Right lobe of liver (tissue), 6 donors: ENCODE data around the gene PRKCA. TPM values are rescaled to one million over a fixed set of nuclear protein-coding genes. Genes with fewer than 3 reads are reported as not detected.

ENCODE experiments used
- ATAC-seq, 4 donors: fragments of 200-7000 bp; cut with Tn5 transposase; one replicate each; pipeline ENCODE4 v1.9.1; 2020; ENCODE audit warnings: mild to moderate bottlenecking in 4 of 4, moderate library complexity in 4 of 4
- DNase-seq, 3 donors: peaks; one replicate each; pipeline ENCODE4 v3.0.0-alpha.2; 2020
- H3K27ac ChIP-seq, 3 donors: fragments of 200-600 bp; one replicate each; pipeline ENCODE4 v1.8.0; 2022
- H3K27me3 ChIP-seq, 2 donors: fragments of 200-600 bp; one replicate each; pipeline ENCODE4 v1.8.0; 2022
- H3K36me3 ChIP-seq, 4 donors: fragments of 200-600 bp; sonication (generic) in 1 of 4; one replicate each; pipeline versions ENCODE4 v1.5.1 to v1.8.0; 2017 to 2022; ENCODE audit warnings: control low read depth in 1 of 4
- H3K4me1 ChIP-seq, 4 donors: fragments of 200-600 bp; sonication (generic) in 1 of 4; one replicate each; pipeline versions ENCODE4 v1.5.1 to v1.8.0; 2017 to 2022; ENCODE audit warnings: control low read depth in 1 of 4
- H3K4me3 ChIP-seq, 3 donors: fragments of 200-600 bp; one replicate each; pipeline ENCODE4 v1.8.0; 2022
- H3K9me3 ChIP-seq, 4 donors: fragments of 200-600 bp; sonication (generic) in 1 of 4; one replicate each; pipeline versions ENCODE4 v1.5.1 to v1.8.0; 2017 to 2022; ENCODE audit warnings: control low read depth in 1 of 4
- POLR2A ChIP-seq: fragments of 450-650 bp; IDR thresholded peaks from one replicate; pipeline ENCODE4 v1.6.1; 2017; ENCODE audit warnings: antibody characterized with exemption, mild to moderate bottlenecking
- WGBS: methylation state at CpG from one replicate; pipeline ENCODE4 v1.1.6; 2018; ENCODE audit warnings: low coverage, low lambda C conversion rate; ENCODE audit not compliant: insufficient coverage; ENCODE audit errors: missing lambda C conversion rate; 5-methylcytosine and 5-hydroxymethylcytosine counted together
- intact Hi-C, 2 donors: fragments of 100-400 bp; cut with DNase I; formaldehyde crosslinking; loops; one replicate each; pipeline versions ENCODE4 v1.11.2 to v1.14.1; 2022
- total RNA-seq, 6 experiments: library from RNA; depleted of rRNA in 2 of 6; stranded (reverse); fragments of >200 nt in 2 of 6; fragmentation: NEBNext Ultra II Directional in 3 of 6; extraction: Animal tissue kit (Norgen Biotek cat#: 25700) in 3 of 6; gene quantifications; one replicate each; pipeline versions ENCODE4 v1.1.0 to v1.2.4, GENCODE V29; 2016 to 2023
- TF ChIP-seq, protein P1 (sequence below), 4 donors: fragments of 200-600 bp in 3 of 4; fragments of 450-650 bp in 1 of 4; IDR thresholded peaks; one replicate each; pipeline versions ENCODE4 v1.5.1 to v1.8.0; 2016 to 2022; ENCODE audit warnings: antibody characterized with exemption in 4 of 4, mild to moderate bottlenecking in 2 of 4
- donor health status: DM: no; HTN: yes; CAD: no.
- donor health status: DM: no; HTN: no; CAD: no.
- donor health status: DM: no; HTN: no; CAD: no.
- donor health status: DM: no; HTN: yes; CAD: no.
- donor health status: DM: no; HTN: yes; CAD: no.

The PRKCA gene
- total RNA-seq, 6 experiments from 2014 or later, result 11.7 to 23.0 (median 18.7) TPM

DNA sequence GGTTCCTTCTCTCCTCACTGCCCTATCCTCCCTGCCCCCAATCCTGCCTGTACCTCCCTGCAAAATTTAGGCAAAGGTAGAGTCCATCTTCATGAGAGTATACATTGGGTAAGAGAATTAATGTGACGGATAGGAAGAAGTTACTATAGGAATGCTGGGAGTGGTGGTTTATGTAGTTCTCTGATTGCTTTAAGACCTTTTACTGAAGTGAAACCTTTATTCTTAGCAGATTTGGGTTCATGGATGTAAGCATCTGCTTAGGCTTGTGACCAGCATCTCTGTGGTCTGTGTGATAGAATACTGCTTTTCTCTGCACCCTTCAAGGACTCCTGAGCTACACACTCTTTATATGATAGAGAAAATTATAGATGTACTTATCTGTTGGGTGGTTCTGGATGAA is 127.3 kb downstream of the PRKCA start:
- Histone ChIP-seq H3K4me1 (peaks cover 0 to 5% (median 0%) of the 10 kb centered on the region in 4 donors), H3K27ac (no peak overlapping the region), H3K4me3 (no peak overlapping the region), H3K27me3 (no peaks in the 10 kb centered on the region), H3K9me3 (no peaks in the 10 kb centered on the region), H3K36me3 (no peaks in the 10 kb centered on the region)
- TF ChIP-seq, protein P1, sequence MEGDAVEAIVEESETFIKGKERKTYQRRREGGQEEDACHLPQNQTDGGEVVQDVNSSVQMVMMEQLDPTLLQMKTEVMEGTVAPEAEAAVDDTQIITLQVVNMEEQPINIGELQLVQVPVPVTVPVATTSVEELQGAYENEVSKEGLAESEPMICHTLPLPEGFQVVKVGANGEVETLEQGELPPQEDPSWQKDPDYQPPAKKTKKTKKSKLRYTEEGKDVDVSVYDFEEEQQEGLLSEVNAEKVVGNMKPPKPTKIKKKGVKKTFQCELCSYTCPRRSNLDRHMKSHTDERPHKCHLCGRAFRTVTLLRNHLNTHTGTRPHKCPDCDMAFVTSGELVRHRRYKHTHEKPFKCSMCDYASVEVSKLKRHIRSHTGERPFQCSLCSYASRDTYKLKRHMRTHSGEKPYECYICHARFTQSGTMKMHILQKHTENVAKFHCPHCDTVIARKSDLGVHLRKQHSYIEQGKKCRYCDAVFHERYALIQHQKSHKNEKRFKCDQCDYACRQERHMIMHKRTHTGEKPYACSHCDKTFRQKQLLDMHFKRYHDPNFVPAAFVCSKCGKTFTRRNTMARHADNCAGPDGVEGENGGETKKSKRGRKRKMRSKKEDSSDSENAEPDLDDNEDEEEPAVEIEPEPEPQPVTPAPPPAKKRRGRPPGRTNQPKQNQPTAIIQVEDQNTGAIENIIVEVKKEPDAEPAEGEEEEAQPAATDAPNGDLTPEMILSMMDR (IDR thresholded peaks at IDR 0.05), result no peak
- no peak for TF ChIP-seq POLR2A
- ATAC-seq, result peak in 2 of 4 donors; percentile 8 to 19
- WGBS, result 60% methylated on average over 1 of the region's 1 CpG
- no peak for DNase-seq
- intact Hi-C loops, result no loop called here

DNA sequence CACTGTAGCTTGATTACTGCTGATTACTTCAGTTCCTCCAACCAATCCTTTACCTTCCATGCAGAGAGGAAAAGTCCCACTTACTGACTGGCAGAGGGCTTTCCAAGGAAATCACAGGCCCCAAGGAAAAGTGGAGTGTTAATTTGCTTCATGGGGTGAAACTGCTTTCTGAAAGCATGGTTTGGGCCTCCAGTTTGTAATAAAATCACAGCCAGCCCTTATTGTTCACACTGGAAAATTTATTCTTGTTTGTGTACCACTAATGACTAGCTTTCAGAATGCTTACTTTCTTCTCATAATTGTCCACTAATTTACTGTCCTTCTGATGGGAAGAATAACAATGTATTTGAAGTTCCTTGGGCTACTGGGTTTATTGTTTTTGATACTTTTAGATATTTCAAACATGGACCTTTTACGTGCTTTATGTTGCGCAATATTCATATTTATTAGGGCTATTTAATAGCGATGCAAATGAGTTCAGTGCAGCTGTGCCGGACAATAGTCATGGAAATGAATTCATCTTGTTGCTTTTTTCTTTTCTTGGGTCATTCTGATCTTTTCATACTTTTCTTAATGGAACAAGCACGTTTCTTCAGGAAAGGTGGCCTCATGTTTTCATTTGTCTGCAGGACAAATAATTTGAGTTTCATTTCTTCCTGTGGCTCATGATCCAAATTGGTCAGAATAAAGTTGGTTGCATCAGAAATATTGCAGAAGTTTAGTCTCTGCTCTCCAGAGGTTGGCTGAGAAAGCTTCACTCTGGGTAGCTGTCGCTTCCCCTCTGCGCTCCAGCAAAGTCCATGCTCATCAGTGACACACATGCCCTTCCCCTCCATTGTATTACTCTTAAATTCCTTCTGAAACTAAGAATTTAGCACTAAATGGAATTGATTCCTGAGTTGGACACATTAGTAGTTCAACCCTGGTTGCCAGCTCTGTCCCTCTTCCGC is 128.7 kb downstream of the PRKCA start:
- DNase-seq (no peak), ATAC-seq (peak; percentile 59 to 66 (median 62))
- Histone ChIP-seq H3K4me3 (no peak overlapping the region), H3K27ac (no peak overlapping the region), H3K36me3 (no peaks in the 10 kb centered on the region), H3K27me3 (no peaks in the 10 kb centered on the region), H3K9me3 (no peaks in the 10 kb centered on the region), H3K4me1 (peaks cover 0 to 5% (median 0%) of the 10 kb centered on the region in 4 donors)
- 84% methylated on average over 8 of the region's 8 CpGs for WGBS
- TF ChIP-seq, protein P1 (IDR thresholded peaks at IDR 0.05), result no peak
- no peak for TF ChIP-seq POLR2A
- intact Hi-C loops, result no loop called here

DNA sequence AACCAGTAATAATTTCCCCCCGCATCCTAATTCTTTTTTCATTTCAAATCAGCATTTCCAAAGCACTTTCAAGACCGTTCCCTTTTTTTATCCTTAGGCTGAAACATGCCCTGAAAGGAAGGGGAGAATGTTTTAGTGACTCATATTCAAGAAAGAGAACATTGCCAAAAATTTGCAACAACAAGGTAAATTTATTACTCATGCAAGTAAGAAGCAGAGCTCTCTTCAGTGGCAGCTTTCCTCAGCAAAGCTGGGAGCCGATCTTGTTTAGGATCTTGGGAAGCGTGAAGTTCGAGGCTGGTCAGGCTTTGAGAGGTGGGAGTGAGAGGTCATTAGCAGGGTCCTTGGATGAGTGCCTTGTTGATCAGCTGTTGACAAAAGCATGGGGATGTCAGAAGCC is 129.5 kb downstream of the PRKCA start:
- DNase-seq (no peak), ATAC-seq (no peak)
- intact Hi-C loops, result no loop called here

DNA sequence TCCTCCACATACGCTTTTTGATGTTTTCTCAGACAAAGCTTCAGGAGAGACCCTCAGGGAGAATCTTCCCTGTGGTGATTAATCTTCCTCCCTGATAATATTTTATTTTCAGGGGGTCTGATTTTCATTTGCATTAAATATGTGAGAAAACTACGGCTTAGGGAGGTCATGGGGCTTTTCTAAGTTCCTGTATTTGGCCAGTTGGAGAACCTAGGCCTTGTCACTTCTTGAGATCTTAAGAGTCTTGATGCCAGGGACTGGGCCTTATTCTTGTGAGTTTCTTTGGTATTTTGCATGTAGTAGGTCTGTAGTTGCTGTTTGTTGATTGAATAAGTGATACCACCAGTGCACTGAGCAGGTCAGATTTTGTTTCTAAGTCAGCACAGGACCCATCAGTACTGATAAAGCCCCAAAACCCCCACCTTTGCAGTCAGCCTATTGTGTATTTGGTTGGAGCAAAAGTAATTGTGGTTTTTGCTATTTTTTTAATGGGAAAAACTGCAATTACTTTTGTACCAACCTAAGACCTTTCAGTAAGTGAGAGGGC is 130.1 kb downstream of the PRKCA start:
- no peaks in the 10 kb centered on the region for H3K36me3 ChIP-seq
- ATAC-seq, result no peak
- TF ChIP-seq POLR2A, result no peak
- TF ChIP-seq, protein P1 (IDR thresholded peaks at IDR 0.05), result no peak
- peaks cover 0 to 5% (median 0%) of the 10 kb centered on the region in 4 donors for H3K4me1 ChIP-seq
- 52% methylated on average over 2 of the region's 2 CpGs for WGBS
- no peak overlapping the region for H3K27ac ChIP-seq
- DNase-seq, result no peak
- intact Hi-C loops, result no loop called here
- H3K27me3 ChIP-seq, result no peaks in the 10 kb centered on the region
- H3K9me3 ChIP-seq, result no peaks in the 10 kb centered on the region
- no peak overlapping the region for H3K4me3 ChIP-seq

More for the DNA sequence above, 129.5 kb downstream of the PRKCA start:
- H3K9me3 ChIP-seq, result no peaks in the 10 kb centered on the region
- no peaks in the 10 kb centered on the region for H3K27me3 ChIP-seq
- H3K4me3 ChIP-seq, result no peak overlapping the region
- no peaks in the 10 kb centered on the region for H3K36me3 ChIP-seq
- no peak for TF ChIP-seq POLR2A
- TF ChIP-seq, protein P1 (IDR thresholded peaks at IDR 0.05), result no peak
- H3K4me1 ChIP-seq, result peaks cover 0 to 5% (median 0%) of the 10 kb centered on the region in 4 donors
- H3K27ac ChIP-seq, result no peak overlapping the region
- WGBS, result 84% methylated on average over 5 of the region's 5 CpGs
